Psoas muscle (tissue), 8 donors: ENCODE results near the gene NOD2. TPM values are rescaled to one million over a fixed set of nuclear protein-coding genes. Genes with fewer than 3 reads are reported as not detected.

ENCODE experiments used
- ATAC-seq, 4 donors: fragments of 200-7000 bp; cut with Tn5 transposase; one replicate each; pipeline ENCODE4 v1.9.1; 2020; ENCODE audit warnings: moderate library complexity in 3 of 4, mild to moderate bottlenecking in 2 of 4
- DNase-seq, 2 donors: peaks; one replicate each; pipeline ENCODE4 v3.0.0-alpha.2; 2020
- H3K27ac ChIP-seq: fragments of 200-600 bp; one replicate; pipeline ENCODE4 v1.8.0; 2022
- H3K27me3 ChIP-seq, 3 donors: fragments of 200-600 bp in 1 of 3; one replicate each; pipeline versions ENCODE4 v1.6.1 to v1.8.0; 2013 to 2022; ENCODE audit warnings: low read length in 2 of 3, mild to moderate bottlenecking in 2 of 3, moderate library complexity in 1 of 3; ENCODE audit not compliant: insufficient read depth in 3 of 3
- H3K36me3 ChIP-seq, 2 donors: fragments of 200-600 bp in 1 of 2; one replicate each; pipeline versions ENCODE4 v1.6.1 to v1.8.0; 2013 to 2022; ENCODE audit warnings: low read depth in 1 of 2, mild to moderate bottlenecking in 1 of 2, moderate library complexity in 1 of 2; ENCODE audit not compliant: insufficient read depth in 1 of 2
- H3K4me1 ChIP-seq: fragments of 200-600 bp; one replicate; pipeline ENCODE4 v1.8.0; 2022
- H3K4me3 ChIP-seq: fragments of 200-600 bp; one replicate; pipeline ENCODE4 v1.8.0; 2022; ENCODE audit warnings: mild to moderate bottlenecking
- H3K9me3 ChIP-seq: fragments of 200-600 bp; one replicate; pipeline ENCODE4 v1.8.0; 2022
- WGBS, 3 donors: extraction: QIAGEN DNeasy Blood & Tissue Kit; methylation state at CpG; one replicate each; pipeline versions ENCODE4 v1.1.6 to v1.1.7; 2013; 5-methylcytosine and 5-hydroxymethylcytosine counted together
- intact Hi-C, 2 donors: fragments of 100-400 bp; cut with DNase I; formaldehyde crosslinking; loops; one replicate each; pipeline versions ENCODE4 v1.11.0 to v1.14.2; 2022
- polyA plus RNA-seq, 3 donors: library from polyadenylated mRNA; stranded (reverse); fragments of 200-250 nt; gene quantifications; one replicate each; pipeline ENCODE4 v1.2.3, GENCODE V29; 2013
- total RNA-seq, 4 donors: library from RNA; stranded (reverse); fragmentation: NEBNext Ultra II Directional in 2 of 4; extraction: Animal tissue kit (Norgen Biotek cat#: 25700) in 2 of 4; gene quantifications; one replicate each; pipeline versions ENCODE4 v1.2.1 to v1.2.4, GENCODE V29; 2021 to 2023
- TF ChIP-seq, protein P1 (sequence below): fragments of 200-600 bp; IDR thresholded peaks from one replicate; pipeline ENCODE4 v1.8.0; 2022; ENCODE audit warnings: antibody characterized with exemption
- donor health status: healthy with polysubstance abuse.
- donor health status: DM: no; HTN: no; CAD: no; lungs with moderate emphysema.
- donor health status: Bipolar disorder and iron deficiency.
- donor health status: healthy.
- donor health status: DM: yes; HTN: yes; CAD: no.
- donor health status: DM: no; HTN: no; CAD: no.
- donor health status: DM: no; HTN: no; CAD: no.
- donor health status: DM: yes; HTN: yes; CAD: no.

Gene NOD2
- total and polyA plus RNA-seq, 7 donors: 0.07 to 0.74 (median 0.25) TPM

GRCh38 chr16:50709061-50709684 is 15.8 kb downstream of the NOD2 start:
- no peaks in the 10 kb centered on the region for H3K27me3 ChIP-seq
- H3K4me3 ChIP-seq: no peak overlapping the region
- TF ChIP-seq, protein P1, sequence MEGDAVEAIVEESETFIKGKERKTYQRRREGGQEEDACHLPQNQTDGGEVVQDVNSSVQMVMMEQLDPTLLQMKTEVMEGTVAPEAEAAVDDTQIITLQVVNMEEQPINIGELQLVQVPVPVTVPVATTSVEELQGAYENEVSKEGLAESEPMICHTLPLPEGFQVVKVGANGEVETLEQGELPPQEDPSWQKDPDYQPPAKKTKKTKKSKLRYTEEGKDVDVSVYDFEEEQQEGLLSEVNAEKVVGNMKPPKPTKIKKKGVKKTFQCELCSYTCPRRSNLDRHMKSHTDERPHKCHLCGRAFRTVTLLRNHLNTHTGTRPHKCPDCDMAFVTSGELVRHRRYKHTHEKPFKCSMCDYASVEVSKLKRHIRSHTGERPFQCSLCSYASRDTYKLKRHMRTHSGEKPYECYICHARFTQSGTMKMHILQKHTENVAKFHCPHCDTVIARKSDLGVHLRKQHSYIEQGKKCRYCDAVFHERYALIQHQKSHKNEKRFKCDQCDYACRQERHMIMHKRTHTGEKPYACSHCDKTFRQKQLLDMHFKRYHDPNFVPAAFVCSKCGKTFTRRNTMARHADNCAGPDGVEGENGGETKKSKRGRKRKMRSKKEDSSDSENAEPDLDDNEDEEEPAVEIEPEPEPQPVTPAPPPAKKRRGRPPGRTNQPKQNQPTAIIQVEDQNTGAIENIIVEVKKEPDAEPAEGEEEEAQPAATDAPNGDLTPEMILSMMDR: no peak
- DNase-seq (no peak), ATAC-seq (no peak)
- intact Hi-C loops: no loop called here
- peaks cover 16% of the 10 kb centered on the region for H3K4me1 ChIP-seq
- H3K36me3 ChIP-seq: no peaks in the 10 kb centered on the region
- peaks cover 8% of the 10 kb centered on the region for H3K9me3 ChIP-seq
- no peak overlapping the region for H3K27ac ChIP-seq
- 72 to 84% (median 82%) methylated on average over 8 of the region's 8 CpGs for WGBS, 3 donors

- TF ChIP-seq, protein P1: no peak
- no peak overlapping the region for H3K27ac ChIP-seq
Measured at GRCh38 chr16:50709980-50710379, 16.6 kb downstream of the NOD2 start.

DNA sequence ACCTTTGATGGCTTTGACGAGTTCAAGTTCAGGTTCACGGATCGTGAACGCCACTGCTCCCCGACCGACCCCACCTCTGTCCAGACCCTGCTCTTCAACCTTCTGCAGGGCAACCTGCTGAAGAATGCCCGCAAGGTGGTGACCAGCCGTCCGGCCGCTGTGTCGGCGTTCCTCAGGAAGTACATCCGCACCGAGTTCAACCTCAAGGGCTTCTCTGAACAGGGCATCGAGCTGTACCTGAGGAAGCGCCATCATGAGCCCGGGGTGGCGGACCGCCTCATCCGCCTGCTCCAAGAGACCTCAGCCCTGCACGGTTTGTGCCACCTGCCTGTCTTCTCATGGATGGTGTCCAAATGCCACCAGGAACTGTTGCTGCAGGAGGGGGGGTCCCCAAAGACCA is 17.6 kb downstream of the NOD2 start:
- no peaks in the 10 kb centered on the region for H3K9me3 ChIP-seq
- intact Hi-C loops: no loop called here
- 90 to 91% (median 91%) methylated on average over 21 of the region's 21 CpGs for WGBS, 3 donors
- TF ChIP-seq, protein P1: no peak
- no peak overlapping the region for H3K4me3 ChIP-seq
- H3K27me3 ChIP-seq: no peaks in the 10 kb centered on the region
- ATAC-seq (no peak), DNase-seq (no peak)
- peaks cover 16% of the 10 kb centered on the region for H3K4me1 ChIP-seq
- no peaks in the 10 kb centered on the region for H3K36me3 ChIP-seq
- H3K27ac ChIP-seq: no peak overlapping the region

More at GRCh38 chr16:50709980-50710379, 16.6 kb downstream of the NOD2 start:
- Histone ChIP-seq H3K36me3 (no peaks in the 10 kb centered on the region), H3K9me3 (peaks cover 4% of the 10 kb centered on the region), H3K27me3 (no peaks in the 10 kb centered on the region), H3K4me1 (peaks cover 16% of the 10 kb centered on the region), H3K4me3 (no peak overlapping the region)
- ATAC-seq (no peak), DNase-seq (no peak)
- intact Hi-C loops: no loop called here
- 90 to 91% (median 91%) methylated on average over 5 of the region's 5 CpGs for WGBS, 3 donors

- peak overlapping the region; percentile 38 for H3K27ac ChIP-seq
- peak; percentile 93 to 98 (median 95) for ATAC-seq
- H3K4me1 ChIP-seq: peaks cover 16% of the 10 kb centered on the region
- no peaks in the 10 kb centered on the region for H3K27me3 ChIP-seq
- H3K9me3 ChIP-seq: no peaks in the 10 kb centered on the region
- 32 to 40% (median 33%) methylated on average over 25 of the region's 25 CpGs for WGBS, 3 donors
- no peaks in the 10 kb centered on the region for H3K36me3 ChIP-seq
- intact Hi-C loops: no loop called here
- DNase-seq: peak; percentile 81 to 91
- no peak overlapping the region for H3K4me3 ChIP-seq
- TF ChIP-seq, protein P1: no peak
Measured at GRCh38 chr16:50711862-50712559, 18.6 kb downstream of the NOD2 start.
